Activated CD8-positive, alpha-beta T cell treated with anti-CD3 and anti-CD28 coated beads for 36 hours (primary cell): ENCODE results near the gene BEST1. TPM values are rescaled to one million over a fixed set of nuclear protein-coding genes. Genes with fewer than 3 reads are reported as not detected.

Experiments used
- ATAC-seq: fragments of 200-7000 bp; cut with Tn5 transposase; one replicate; pipeline ENCODE4 v1.10.0; 2021; ENCODE audit warnings: mild to moderate bottlenecking, moderate library complexity
- CTCF ChIA-PET: fragments of 350-600 bp; sonication (Branson Sonifier 250); formaldehyde crosslinking; loops from one replicate; lab custom pipeline; 2021; ENCODE audit warnings: antibody characterized with exemption; lab: Charles Lee
- POLR2A ChIA-PET: fragments of 350-600 bp; sonication (Branson Sonifier 250); formaldehyde crosslinking; loops from one replicate; lab custom pipeline; 2021; ENCODE audit warnings: antibody characterized with exemption; lab: Charles Lee
- DNase-seq: peaks from one replicate; pipeline ENCODE4 v3.0.0-alpha.2; 2020
- H3K27ac Mint-ChIP-seq: one replicate; pipeline ENCODE4 v1.8.0; 2021; ENCODE audit warnings: mild to moderate bottlenecking, mixed read lengths
- H3K27me3 Mint-ChIP-seq: one replicate; pipeline ENCODE4 v1.8.0; 2021; ENCODE audit warnings: mixed read lengths
- H3K36me3 Mint-ChIP-seq: one replicate; pipeline ENCODE4 v1.8.0; 2021; ENCODE audit warnings: low read depth, mixed read lengths
- H3K4me1 Mint-ChIP-seq: one replicate; pipeline ENCODE4 v1.8.0; 2021; ENCODE audit warnings: low read depth, mixed read lengths
- H3K4me3 Mint-ChIP-seq: one replicate; pipeline ENCODE4 v1.8.0; 2021; ENCODE audit warnings: mild to moderate bottlenecking, moderate library complexity, mixed read lengths
- H3K9me3 Mint-ChIP-seq: one replicate; pipeline ENCODE4 v1.8.0; 2021; ENCODE audit warnings: mixed read lengths
- CTCF ChIP-seq: fragments of 200-600 bp; IDR thresholded peaks from one replicate; pipeline ENCODE4 v1.8.0; 2022; ENCODE audit warnings: antibody characterized with exemption, mild to moderate bottlenecking
- intact Hi-C: fragments of 100-400 bp; cut with micrococcal nuclease; formaldehyde crosslinking; loops from one replicate; pipeline ENCODE4 v1.10.0; 2022
- total RNA-seq, 2 experiments: library from RNA; stranded (reverse); gene quantifications; one replicate each; pipeline ENCODE4 v1.2.3, GENCODE V29; 2021

BEST1 gene
- total RNA-seq, 2 experiments from 2014 or later = 0.61 to 0.83 TPM

GRCh38 chr11:61928606-61929005, 21.5 kb upstream of the BEST1 start:
- ChIA-PET CTCF (interaction anchor here (0.9 to 2.1 kb wide), 6 partner anchors 11 to 179 kb away, joined by 3 to 12 read pairs (median 6); no protein-coding TSS in a partner anchor), POLR2A (no interaction called here)
- Mint-ChIP-seq H3K27ac (no peak overlapping the region), H3K4me1 (no peaks in the 10 kb centered on the region), H3K36me3 (no peaks in the 10 kb centered on the region), H3K27me3 (peaks cover 9% of the 10 kb centered on the region), H3K4me3 (no peak overlapping the region), H3K9me3 (no peaks in the 10 kb centered on the region)
- DNase-seq (no peak), ATAC-seq (no peak)
- no peak for TF ChIP-seq CTCF
- intact Hi-C loops = no loop called here

- intact Hi-C loops = no loop called here
- H3K4me3 Mint-ChIP-seq = no peak overlapping the region
- H3K36me3 Mint-ChIP-seq = no peaks in the 10 kb centered on the region
- H3K4me1 Mint-ChIP-seq = no peaks in the 10 kb centered on the region
- CTCF ChIA-PET = interaction anchor here (1.1 to 2.3 kb wide), 5 partner anchors 16 to 151 kb away, joined by 3 to 10 read pairs (median 6); no protein-coding TSS in a partner anchor
- H3K27ac Mint-ChIP-seq = no peak overlapping the region
- H3K27me3 Mint-ChIP-seq = peaks cover 11% of the 10 kb centered on the region
- POLR2A ChIA-PET = interaction anchor here (0.7 kb wide), 1 partner anchor 116 kb away, joined by 3 read pairs; no protein-coding TSS in a partner anchor
- TF ChIP-seq CTCF = no peak
- DNase-seq (no peak), ATAC-seq (no peak)
- H3K9me3 Mint-ChIP-seq = peaks cover 1% of the 10 kb centered on the region
Observed at GRCh38 chr11:61930933-61931332, 19.2 kb upstream of the BEST1 start.

GRCh38 chr11:61935861-61936260, 14.3 kb upstream of the BEST1 start:
- DNase-seq = no peak
- Mint-ChIP-seq H3K4me1 (no peaks in the 10 kb centered on the region), H3K27me3 (peaks cover 20% of the 10 kb centered on the region), H3K36me3 (no peaks in the 10 kb centered on the region), H3K27ac (no peak overlapping the region), H3K9me3 (peaks cover 4% of the 10 kb centered on the region), H3K4me3 (no peak overlapping the region)
- POLR2A ChIA-PET = no interaction called here
- CTCF ChIA-PET = interaction anchor here (1.3 to 3.6 kb wide), 4 partner anchors 11 to 146 kb away, joined by 4 to 22 read pairs (median 6); no protein-coding TSS in a partner anchor
- intact Hi-C loops = no loop called here
- no peak for ATAC-seq
- no peak for TF ChIP-seq CTCF

- intact Hi-C loops = no loop called here
- Mint-ChIP-seq H3K36me3 (no peaks in the 10 kb centered on the region), H3K9me3 (peaks cover 4% of the 10 kb centered on the region), H3K4me1 (no peaks in the 10 kb centered on the region), H3K4me3 (no peak overlapping the region), H3K27me3 (peaks cover 9% of the 10 kb centered on the region), H3K27ac (no peak overlapping the region)
- DNase-seq = no peak
- TF ChIP-seq CTCF = no peak
- ChIA-PET CTCF (interaction anchor here (3.3 kb wide), 1 partner anchor 43 kb away, joined by 18 read pairs; no protein-coding TSS in a partner anchor), POLR2A (no interaction called here)
- no peak for ATAC-seq
Observed at GRCh38 chr11:61940466-61940865, 9.7 kb upstream of the BEST1 start.

GRCh38 chr11:61945191-61945590, 5.0 kb upstream of the BEST1 start:
- ChIA-PET CTCF (interaction anchor here (3.8 to 11.9 kb wide), 4 partner anchors 45 to 163 kb away, joined by 24 to 215 read pairs (median 82); no protein-coding TSS in a partner anchor), POLR2A (interaction anchor here (3.1 kb wide), 1 partner anchor 23 kb away, joined by 17 read pairs; the partner anchor contains the start of gene FTH1)
- Mint-ChIP-seq H3K27me3 (peaks cover 1% of the 10 kb centered on the region), H3K36me3 (no peaks in the 10 kb centered on the region), H3K9me3 (no peaks in the 10 kb centered on the region), H3K4me1 (peaks cover 7% of the 10 kb centered on the region), H3K4me3 (no peak overlapping the region), H3K27ac (no peak overlapping the region)
- DNase-seq = no peak
- TF ChIP-seq CTCF = no peak
- intact Hi-C loops = loop anchor here (5.0 kb wide), 1 partner anchor 48 kb away; no protein-coding TSS in a partner anchor
- ATAC-seq = no peak
